DOHH2 (cell line): ENCODE results near the gene NSDHL.

ENCODE experiments used
- H3F3A ChIP-seq: fragments of 200-600 bp; sonication (generic), shearing (Covaris generic); 2 replicates; pipeline ENCODE4 v1.6.0; 2016; ENCODE audit warnings: antibody characterized with exemption, mild to moderate bottlenecking; ENCODE audit not compliant: control insufficient read depth, insufficient read depth
- H3K27ac ChIP-seq: fragments of 200-600 bp; sonication (generic); 2 replicates; pipeline ENCODE4 v1.5.1; 2014; ENCODE audit warnings: low read depth, mild to moderate bottlenecking, low read length, moderate library complexity
- H3K27me3 ChIP-seq: fragments of 200-600 bp; sonication (generic); 2 replicates; pipeline ENCODE4 v1.6.1; 2014; ENCODE audit warnings: mild to moderate bottlenecking, low read length, mixed read lengths; ENCODE audit not compliant: control insufficient read depth
- H3K36me3 ChIP-seq: fragments of 200-600 bp; sonication (generic); 2 replicates; pipeline ENCODE4 v1.6.1; 2014; ENCODE audit warnings: mild to moderate bottlenecking, low read length, moderate library complexity, mixed read lengths; ENCODE audit not compliant: control insufficient read depth
- H3K4me1 ChIP-seq: fragments of 200-600 bp; sonication (generic); 2 replicates; pipeline ENCODE4 v1.6.1; 2014; ENCODE audit warnings: mild to moderate bottlenecking, low read length, mixed read lengths; ENCODE audit not compliant: control insufficient read depth
- H3K4me2 ChIP-seq: fragments of 200-600 bp; sonication (generic); 2 replicates; pipeline ENCODE4 v1.6.0; 2014; ENCODE audit warnings: mild to moderate bottlenecking, low read length, moderate library complexity
- H3K4me3 ChIP-seq: fragments of 200-600 bp; sonication (generic); 2 replicates; pipeline ENCODE4 v1.5.1; 2014; ENCODE audit warnings: mild to moderate bottlenecking, low read length, mixed read lengths
- H3K79me2 ChIP-seq: fragments of 200-600 bp; sonication (generic); 2 replicates; pipeline ENCODE4 v1.6.1; 2014; ENCODE audit warnings: mild to moderate bottlenecking, low read length, mixed read lengths; ENCODE audit not compliant: control insufficient read depth
- H3K9me2 ChIP-seq: fragments of 200-600 bp; sonication (generic); replicated peaks from 2 replicates; pipeline ENCODE4 v1.6.1; 2014; ENCODE audit warnings: mild to moderate bottlenecking, low read length, mixed read lengths; ENCODE audit not compliant: control insufficient read depth
- H3K9me3 ChIP-seq: fragments of 200-600 bp; sonication (generic); 2 replicates; pipeline ENCODE4 v1.6.1; 2014; ENCODE audit warnings: antibody characterized with exemption, low read length, mixed read lengths; ENCODE audit not compliant: control insufficient read depth, insufficient read depth
- H4K20me1 ChIP-seq: fragments of 200-600 bp; sonication (generic); 2 replicates; pipeline ENCODE4 v1.6.0; 2014; ENCODE audit warnings: low read depth, mild to moderate bottlenecking, antibody characterized with exemption, low read length, moderate library complexity; ENCODE audit not compliant: control insufficient read depth, insufficient read depth
- EZH2phosphoT487 ChIP-seq: fragments of 200-600 bp; sonication (generic); IDR thresholded peaks from 2 replicates; pipeline ENCODE4 v1.6.1; 2017; ENCODE audit warnings: borderline replicate concordance, mild to moderate bottlenecking, antibody characterized with exemption, low read length, moderate library complexity, mixed read lengths
- TF ChIP-seq, protein P1 (sequence below): fragments of 200-600 bp; sonication (generic); IDR thresholded peaks from one replicate; pipeline ENCODE4 v1.5.1; 2014; ENCODE audit warnings: antibody characterized with exemption, mild to moderate bottlenecking, low read depth, low read length; ENCODE audit not compliant: poor library complexity, severe bottlenecking

NSDHL gene

DNA sequence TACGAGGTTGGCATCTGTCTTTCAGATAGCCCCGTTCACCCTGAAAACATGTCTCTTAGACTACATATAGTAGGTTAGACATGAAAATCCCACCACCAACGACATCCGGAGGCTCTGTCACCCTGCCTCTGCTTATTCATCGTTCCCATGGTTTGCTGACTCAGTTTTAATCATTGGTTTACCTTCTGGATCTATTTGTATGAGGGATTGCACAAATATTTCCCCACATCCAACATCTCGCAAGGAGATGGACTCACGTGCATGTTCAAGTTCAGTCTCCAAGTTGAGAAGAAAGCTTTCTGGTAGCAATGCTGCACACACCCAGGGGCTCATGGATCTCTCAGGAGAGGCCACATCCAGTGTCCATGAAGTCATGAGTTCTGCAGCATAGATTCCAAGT is 11.1 kb upstream of the NSDHL start:
- H3K27me3 ChIP-seq = no peaks in the 10 kb centered on the region
- H3K79me2 ChIP-seq = no peaks in the 10 kb centered on the region
- H3K4me3 ChIP-seq = no peak overlapping the region
- no peaks in the 10 kb centered on the region for H3K9me3 ChIP-seq
- H3K4me1 ChIP-seq = no peaks in the 10 kb centered on the region
- H4K20me1 ChIP-seq = no peaks in the 10 kb centered on the region
- no peaks in the 10 kb centered on the region for H3K36me3 ChIP-seq
- H3K4me2 ChIP-seq = no peak overlapping the region
- no peaks in the 10 kb centered on the region for H3K9me2 ChIP-seq
- no peaks in the 10 kb centered on the region for H3F3A ChIP-seq
- no peak overlapping the region for H3K27ac ChIP-seq
- TF ChIP-seq, protein P1, sequence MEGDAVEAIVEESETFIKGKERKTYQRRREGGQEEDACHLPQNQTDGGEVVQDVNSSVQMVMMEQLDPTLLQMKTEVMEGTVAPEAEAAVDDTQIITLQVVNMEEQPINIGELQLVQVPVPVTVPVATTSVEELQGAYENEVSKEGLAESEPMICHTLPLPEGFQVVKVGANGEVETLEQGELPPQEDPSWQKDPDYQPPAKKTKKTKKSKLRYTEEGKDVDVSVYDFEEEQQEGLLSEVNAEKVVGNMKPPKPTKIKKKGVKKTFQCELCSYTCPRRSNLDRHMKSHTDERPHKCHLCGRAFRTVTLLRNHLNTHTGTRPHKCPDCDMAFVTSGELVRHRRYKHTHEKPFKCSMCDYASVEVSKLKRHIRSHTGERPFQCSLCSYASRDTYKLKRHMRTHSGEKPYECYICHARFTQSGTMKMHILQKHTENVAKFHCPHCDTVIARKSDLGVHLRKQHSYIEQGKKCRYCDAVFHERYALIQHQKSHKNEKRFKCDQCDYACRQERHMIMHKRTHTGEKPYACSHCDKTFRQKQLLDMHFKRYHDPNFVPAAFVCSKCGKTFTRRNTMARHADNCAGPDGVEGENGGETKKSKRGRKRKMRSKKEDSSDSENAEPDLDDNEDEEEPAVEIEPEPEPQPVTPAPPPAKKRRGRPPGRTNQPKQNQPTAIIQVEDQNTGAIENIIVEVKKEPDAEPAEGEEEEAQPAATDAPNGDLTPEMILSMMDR = no peak
- TF ChIP-seq EZH2phosphoT487 = no peak

- Histone ChIP-seq H3K27ac (no peak overlapping the region), H3K36me3 (no peaks in the 10 kb centered on the region), H3K9me3 (no peaks in the 10 kb centered on the region), H3K9me2 (no peaks in the 10 kb centered on the region), H4K20me1 (no peaks in the 10 kb centered on the region), H3K79me2 (no peaks in the 10 kb centered on the region), H3F3A (no peaks in the 10 kb centered on the region), H3K4me1 (no peaks in the 10 kb centered on the region), H3K4me2 (no peak overlapping the region), H3K27me3 (no peaks in the 10 kb centered on the region), H3K4me3 (no peak overlapping the region)
- no peak for TF ChIP-seq EZH2phosphoT487
- TF ChIP-seq, protein P1 = peak; percentile 58
Observed at GRCh38 chrX:152821145-152821765, 9.6 kb upstream of the NSDHL start.

- Histone ChIP-seq H3K27ac (no peak overlapping the region), H3K9me2 (no peaks in the 10 kb centered on the region), H3F3A (no peaks in the 10 kb centered on the region), H3K9me3 (no peaks in the 10 kb centered on the region), H4K20me1 (no peaks in the 10 kb centered on the region), H3K4me3 (no peak overlapping the region), H3K27me3 (no peaks in the 10 kb centered on the region), H3K4me1 (no peaks in the 10 kb centered on the region; the same call in 1 of the 2 replicates), H3K79me2 (no peaks in the 10 kb centered on the region), H3K4me2 (no peak overlapping the region), H3K36me3 (no peaks in the 10 kb centered on the region)
- no peak for TF ChIP-seq EZH2phosphoT487
- TF ChIP-seq, protein P1 = no peak
Observed at GRCh38 chrX:152822383-152823086, 8.3 kb upstream of the NSDHL start.
